Right atrium auricular region (tissue), 2 donors: ENCODE data around the gene CCM2L. TPM values are rescaled to one million over a fixed set of nuclear protein-coding genes. Genes with fewer than 3 reads are reported as not detected.

Experiments
- DNase-seq: peaks from one replicate; pipeline ENCODE4 v3.0.0-alpha.2; 2019; ENCODE audit warnings: low spot score
- H3K27ac ChIP-seq, 2 donors: fragments of 200-600 bp; sonication (generic); 1 replicate in 1 of 2; 2 replicates in 1 of 2; pipeline ENCODE4 v1.5.1; 2016 to 2019
- H3K27me3 ChIP-seq, 2 donors: fragments of 200-600 bp; sonication (generic); one replicate each; pipeline versions ENCODE4 v1.5.1 to v1.6.0; 2017 to 2019
- H3K36me3 ChIP-seq: fragments of 200-600 bp; sonication (generic); one replicate; pipeline ENCODE4 v1.5.1; 2016
- H3K4me1 ChIP-seq, 2 donors: fragments of 200-600 bp; sonication (generic); one replicate each; pipeline versions ENCODE4 v1.5.1 to v1.6.0; 2017 to 2019
- H3K4me3 ChIP-seq, 2 donors: fragments of 200-600 bp; sonication (generic); 1 replicate in 1 of 2; 2 replicates in 1 of 2; pipeline ENCODE4 v1.5.1; 2017 to 2019; ENCODE audit warnings: mild to moderate bottlenecking in 1 of 2, moderate library complexity in 1 of 2
- H3K9me3 ChIP-seq, 2 donors: fragments of 200-600 bp; sonication (generic); one replicate each; pipeline ENCODE4 v1.5.1; 2019
- CTCF ChIP-seq, 2 donors: fragments of 200-600 bp; sonication (generic); IDR thresholded peaks; one replicate each; pipeline ENCODE4 v1.5.1; 2019; ENCODE audit warnings: antibody characterized with exemption in 2 of 2
- total RNA-seq, 2 donors: library from RNA; depleted of rRNA; stranded (reverse); fragments of >200 nt; gene quantifications; one replicate each; pipeline ENCODE4 v1.1.0, GENCODE V29; 2016

Gene CCM2L
- total RNA-seq, 2 donors from 2014 or later, result 6.0 to 8.1 TPM

GRCh38 chr20:31975874-31976273 lies 34.4 kb upstream of the CCM2L start:
- H3K36me3 ChIP-seq, result no peaks in the 10 kb centered on the region
- no peak overlapping the region for H3K4me3 ChIP-seq
- no peak for TF ChIP-seq CTCF (IDR thresholded peaks at IDR 0.05)
- H3K27me3 ChIP-seq, result no peaks in the 10 kb centered on the region
- H3K4me1 ChIP-seq, result no peaks in the 10 kb centered on the region
- no peak for DNase-seq
- H3K9me3 ChIP-seq, result no peaks in the 10 kb centered on the region
- H3K27ac ChIP-seq, result no peak overlapping the region

GRCh38 chr20:31977080-31977479 lies 33.2 kb upstream of the CCM2L start:
- no peak for TF ChIP-seq CTCF (IDR thresholded peaks at IDR 0.05)
- Histone ChIP-seq H3K9me3 (no peaks in the 10 kb centered on the region), H3K27ac (no peak overlapping the region), H3K27me3 (no peaks in the 10 kb centered on the region), H3K4me1 (no peaks in the 10 kb centered on the region), H3K4me3 (no peak overlapping the region), H3K36me3 (no peaks in the 10 kb centered on the region)
- no peak for DNase-seq

- H3K4me1 ChIP-seq, result no peaks in the 10 kb centered on the region
- no peak for DNase-seq
- no peak for TF ChIP-seq CTCF (IDR thresholded peaks at IDR 0.05)
Measured at GRCh38 chr20:31979713-31980426, 30.4 kb upstream of the CCM2L start.

GRCh38 chr20:31981784-31982183 lies 28.5 kb upstream of the CCM2L start:
- no peaks in the 10 kb centered on the region for H3K27me3 ChIP-seq
- no peak overlapping the region for H3K4me3 ChIP-seq
- no peaks in the 10 kb centered on the region for H3K4me1 ChIP-seq
- no peak for DNase-seq
- no peaks in the 10 kb centered on the region for H3K9me3 ChIP-seq
- no peak overlapping the region for H3K27ac ChIP-seq
- TF ChIP-seq CTCF (IDR thresholded peaks at IDR 0.05), result no peak
- H3K36me3 ChIP-seq, result no peaks in the 10 kb centered on the region

More at GRCh38 chr20:31979713-31980426, 30.4 kb upstream of the CCM2L start:
- H3K36me3 ChIP-seq, result no peaks in the 10 kb centered on the region
- H3K27me3 ChIP-seq, result no peaks in the 10 kb centered on the region
- no peak overlapping the region for H3K4me3 ChIP-seq
- H3K9me3 ChIP-seq, result no peaks in the 10 kb centered on the region
- H3K27ac ChIP-seq, result no peak overlapping the region

GRCh38 chr20:31984981-31985471 lies 25.2 kb upstream of the CCM2L start:
- no peaks in the 10 kb centered on the region for H3K9me3 ChIP-seq
- no peaks in the 10 kb centered on the region for H3K27me3 ChIP-seq
- no peak overlapping the region for H3K27ac ChIP-seq
- TF ChIP-seq CTCF (IDR thresholded peaks at IDR 0.05), result no peak
- no peak for DNase-seq
- no peaks in the 10 kb centered on the region for H3K36me3 ChIP-seq
- H3K4me1 ChIP-seq, result no peaks in the 10 kb centered on the region
- no peak overlapping the region for H3K4me3 ChIP-seq

- H3K27ac ChIP-seq, result no peak overlapping the region
- no peak overlapping the region for H3K4me3 ChIP-seq
- H3K4me1 ChIP-seq, result no peaks in the 10 kb centered on the region
- DNase-seq, result no peak
- H3K9me3 ChIP-seq, result no peaks in the 10 kb centered on the region
- TF ChIP-seq CTCF (IDR thresholded peaks at IDR 0.05), result no peak
- no peaks in the 10 kb centered on the region for H3K27me3 ChIP-seq
- H3K36me3 ChIP-seq, result no peaks in the 10 kb centered on the region
Measured at GRCh38 chr20:31987744-31988143, 22.5 kb upstream of the CCM2L start.
